H9 (cell line): ENCODE results near the gene SLC38A9. TPM values are rescaled to one million over a fixed set of nuclear protein-coding genes. Genes with fewer than 3 reads are reported as not detected.

Experiments used
- DNase-seq: peaks from one replicate; pipeline ENCODE4 v3.0.0-alpha.2; 2017
- H2AFZ ChIP-seq: one replicate; pipeline ENCODE4 v1.6.1; 2013; ENCODE audit warnings: mild to moderate bottlenecking, low read length, control low read depth, moderate library complexity
- H2AK5ac ChIP-seq: 2 replicates; pipeline ENCODE4 v1.6.1; 2013; ENCODE audit warnings: low read length, control low read depth, mixed read lengths; ENCODE audit not compliant: insufficient read length
- H2BK120ac ChIP-seq: one replicate; pipeline ENCODE4 v1.6.1; 2013; ENCODE audit warnings: low read depth, mild to moderate bottlenecking, low read length, control low read depth, inconsistent platforms; ENCODE audit not compliant: poor library complexity, severe bottlenecking
- H2BK12ac ChIP-seq: 2 replicates; pipeline ENCODE4 v1.6.1; 2013; ENCODE audit warnings: low read length, control low read depth, mixed read lengths, low read depth; ENCODE audit not compliant: insufficient read length
- H2BK15ac ChIP-seq: 2 replicates; pipeline ENCODE4 v1.6.1; 2013; ENCODE audit warnings: low read depth, low read length, control low read depth
- H2BK20ac ChIP-seq: one replicate; pipeline ENCODE4 v1.6.1; 2013; ENCODE audit warnings: low read depth, mild to moderate bottlenecking, low read length, control low read depth, inconsistent platforms; ENCODE audit not compliant: poor library complexity, severe bottlenecking
- H2BK5ac ChIP-seq: 2 replicates; pipeline ENCODE4 v1.6.1; 2013; ENCODE audit warnings: low read length, control low read depth, mixed read lengths; ENCODE audit not compliant: insufficient read length
- H3K14ac ChIP-seq: 2 replicates; pipeline ENCODE4 v1.6.1; 2013; ENCODE audit warnings: low read length, control low read depth; ENCODE audit not compliant: insufficient read depth
- H3K18ac ChIP-seq: 2 replicates; pipeline ENCODE4 v1.6.1; 2013; ENCODE audit warnings: low read depth, mild to moderate bottlenecking, mixed read lengths, low read length, control low read depth; ENCODE audit not compliant: insufficient read length
- H3K23ac ChIP-seq: 2 replicates; pipeline ENCODE4 v1.6.1; 2013; ENCODE audit warnings: low read length, control low read depth, mixed read lengths, low read depth; ENCODE audit not compliant: insufficient read length
- H3K23me2 ChIP-seq: 2 replicates; pipeline ENCODE4 v1.6.1; 2013; ENCODE audit warnings: low read depth, mild to moderate bottlenecking, mixed read lengths, low read length, control low read depth; ENCODE audit not compliant: insufficient read length, poor library complexity, severe bottlenecking
- H3K27ac ChIP-seq: 2 replicates; pipeline ENCODE4 v1.5.1; 2013; ENCODE audit warnings: low read length, control low read depth, mixed read lengths, low read depth; ENCODE audit not compliant: insufficient read length
- H3K27me3 ChIP-seq: 2 replicates; pipeline ENCODE4 v1.6.1; 2013; ENCODE audit warnings: low read length, control low read depth, inconsistent platforms; ENCODE audit not compliant: insufficient read depth
- H3K4ac ChIP-seq: 2 replicates; pipeline ENCODE4 v1.6.1; 2013; ENCODE audit warnings: low read depth, mild to moderate bottlenecking, control low read depth, inconsistent platforms, low read length, moderate library complexity
- H3K4me1 ChIP-seq: 2 replicates; pipeline ENCODE4 v1.6.1; 2013; ENCODE audit warnings: low read length, control low read depth, inconsistent platforms; ENCODE audit not compliant: insufficient read depth
- H3K4me2 ChIP-seq: 2 replicates; pipeline ENCODE4 v1.6.1; 2013; ENCODE audit warnings: low read length, control low read depth, mixed read lengths; ENCODE audit not compliant: insufficient read length, insufficient read depth
- H3K56ac ChIP-seq: 2 replicates; pipeline ENCODE4 v1.6.1; 2013; ENCODE audit warnings: low read depth, mild to moderate bottlenecking, mixed read lengths, low read length, control low read depth; ENCODE audit not compliant: insufficient read length
- H3K79me1 ChIP-seq: 2 replicates; pipeline ENCODE4 v1.6.1; 2013; ENCODE audit warnings: low read depth, mild to moderate bottlenecking, moderate library complexity, low read length, control low read depth, inconsistent platforms; ENCODE audit not compliant: insufficient read depth, poor library complexity, severe bottlenecking
- H3K79me2 ChIP-seq: 2 replicates; pipeline ENCODE4 v1.6.1; 2013; ENCODE audit warnings: low read length, control low read depth, inconsistent platforms; ENCODE audit not compliant: insufficient read depth
- H3K9ac ChIP-seq: 2 replicates; pipeline ENCODE4 v1.6.1; 2013; ENCODE audit warnings: low read length, control low read depth, mixed read lengths; ENCODE audit not compliant: insufficient read length; ENCODE audit errors: extremely low read depth
- H3K9me3 ChIP-seq: one replicate; pipeline ENCODE4 v1.6.1; 2013; ENCODE audit warnings: low read depth, low read length, inconsistent platforms; ENCODE audit not compliant: control insufficient read depth
- H3T11ph ChIP-seq: one replicate; pipeline ENCODE4 v1.6.1; 2013; ENCODE audit warnings: mild to moderate bottlenecking, low read length, control low read depth, inconsistent platforms
- H4K20me1 ChIP-seq: one replicate; pipeline ENCODE4 v1.6.1; 2013; ENCODE audit not compliant: control insufficient read depth, insufficient read length, insufficient read depth
- H4K5ac ChIP-seq: 2 replicates; pipeline ENCODE4 v1.6.1; 2013; ENCODE audit warnings: low read depth, mild to moderate bottlenecking, mixed read lengths, low read length, control low read depth; ENCODE audit not compliant: insufficient read length
- H4K8ac ChIP-seq: replicated peaks from 2 replicates; pipeline ENCODE4 v1.6.1; 2013; ENCODE audit warnings: low read length, control low read depth, mixed read lengths, low read depth; ENCODE audit not compliant: insufficient read length
- H4K91ac ChIP-seq: 2 replicates; pipeline ENCODE4 v1.6.1; 2013; ENCODE audit warnings: low read depth, mild to moderate bottlenecking, moderate library complexity, mixed read lengths, low read length, control low read depth; ENCODE audit not compliant: insufficient read length
- H3K27ac Mint-ChIP-seq, 3 experiments: 2 replicates in 2 of 3; 3 replicates in 1 of 3; pipeline ENCODE4 v1.8.0; 2020 to 2021; ENCODE audit warnings: mixed read lengths in 3 of 3, mild to moderate bottlenecking in 1 of 3, moderate library complexity in 1 of 3
- H3K27me3 Mint-ChIP-seq: 2 replicates; pipeline ENCODE4 v1.8.0; 2021; ENCODE audit warnings: low read depth, mild to moderate bottlenecking, moderate library complexity, mixed read lengths
- H3K36me3 Mint-ChIP-seq, 3 experiments: 2 replicates in 2 of 3; 3 replicates in 1 of 3; pipeline ENCODE4 v1.8.0; 2020 to 2021; ENCODE audit warnings: low read depth in 3 of 3, mixed read lengths in 3 of 3; ENCODE audit not compliant: insufficient read depth in 1 of 3
- H3K4me1 Mint-ChIP-seq, 2 experiments: 2 replicates each; pipeline ENCODE4 v1.8.0; 2020; ENCODE audit warnings: mixed read lengths in 2 of 2
- H3K4me3 Mint-ChIP-seq, 2 experiments: 2 replicates in 1 of 2; 3 replicates in 1 of 2; pipeline ENCODE4 v1.8.0; 2020 to 2021; ENCODE audit warnings: mild to moderate bottlenecking in 2 of 2, mixed read lengths in 2 of 2, moderate library complexity in 1 of 2
- H3K9me3 Mint-ChIP-seq, 2 experiments: 2 replicates in 1 of 2; 3 replicates in 1 of 2; pipeline ENCODE4 v1.8.0; 2020; ENCODE audit warnings: mild to moderate bottlenecking in 2 of 2, mixed read lengths in 2 of 2, moderate library complexity in 1 of 2
- CTCF ChIP-seq: fragments of 200-600 bp; sonication (generic); conservative IDR thresholded peaks from 3 replicates; pipeline ENCODE4 v1.8.0; 2021; ENCODE audit warnings: antibody characterized with exemption, mild to moderate bottlenecking
- WGBS: extraction: QIAGEN DNeasy Blood & Tissue Kit; methylation state at CpG from one replicate; pipeline ENCODE4 v1.1.7; 2013; ENCODE audit warnings: missing lambda C conversion rate, low lambda C conversion rate, mixed read lengths; ENCODE audit not compliant: insufficient read length; ENCODE audit errors: extremely low coverage; 5-methylcytosine and 5-hydroxymethylcytosine counted together
- total RNA-seq: library from RNA; stranded (reverse); gene quantifications from 2 replicates; pipeline ENCODE4 v1.2.1, GENCODE V29; 2021

The SLC38A9 gene
- total RNA-seq, 1 experiment from 2014 or later = 48.5 TPM

- Histone ChIP-seq H3K4me2 (no peak overlapping the region), H2BK20ac (no peak overlapping the region), H3T11ph (no peak overlapping the region), H4K20me1 (no peaks in the 10 kb centered on the region), H2AFZ (no peak overlapping the region), H4K8ac (no peak overlapping the region), H4K5ac (no peak overlapping the region), H3K27ac (no peak overlapping the region), H2BK15ac (no peak overlapping the region), H4K91ac (no peak overlapping the region), H3K27me3 (no peaks in the 10 kb centered on the region), H2BK5ac (no peak overlapping the region), H2BK120ac (no peak overlapping the region), H3K56ac (no peak overlapping the region), H3K79me1 (no peaks in the 10 kb centered on the region), H3K79me2 (no peaks in the 10 kb centered on the region), H3K9me3 (no peaks in the 10 kb centered on the region), H3K18ac (no peak overlapping the region), H3K14ac (no peak overlapping the region; the same call in 1 of the 2 replicates), H2BK12ac (no peak overlapping the region), H3K9ac (no peak overlapping the region), H3K4ac (no peak overlapping the region), H3K23ac (no peak overlapping the region), H3K23me2 (no peaks in the 10 kb centered on the region), H3K4me1 (peaks cover 6% of the 10 kb centered on the region; the same call in 1 of the 2 replicates), H2AK5ac (no peak overlapping the region)
- Mint-ChIP-seq H3K27me3 (no peaks in the 10 kb centered on the region), H3K27ac (peak overlapping the region in 2 of 3 experiments; percentile 37 to 49; a peak in 3 of 7 replicates), H3K9me3 (no peaks in the 10 kb centered on the region), H3K36me3 (no peaks in the 10 kb centered on the region), H3K4me1 (peaks cover 43 to 45% of the 10 kb centered on the region in 2 experiments), H3K4me3 (no peak overlapping the region)
- DNase-seq = no peak
- no CpG with 5 or more reads among the region's 7 CpGs for WGBS
- no peak for TF ChIP-seq CTCF
Observed at GRCh38 chr5:55604611-55605067, 107.5 kb downstream of the SLC38A9 start.
